ENCODE measurements around the gene KRT38.

- TF ChIP-seq, protein P1, sequence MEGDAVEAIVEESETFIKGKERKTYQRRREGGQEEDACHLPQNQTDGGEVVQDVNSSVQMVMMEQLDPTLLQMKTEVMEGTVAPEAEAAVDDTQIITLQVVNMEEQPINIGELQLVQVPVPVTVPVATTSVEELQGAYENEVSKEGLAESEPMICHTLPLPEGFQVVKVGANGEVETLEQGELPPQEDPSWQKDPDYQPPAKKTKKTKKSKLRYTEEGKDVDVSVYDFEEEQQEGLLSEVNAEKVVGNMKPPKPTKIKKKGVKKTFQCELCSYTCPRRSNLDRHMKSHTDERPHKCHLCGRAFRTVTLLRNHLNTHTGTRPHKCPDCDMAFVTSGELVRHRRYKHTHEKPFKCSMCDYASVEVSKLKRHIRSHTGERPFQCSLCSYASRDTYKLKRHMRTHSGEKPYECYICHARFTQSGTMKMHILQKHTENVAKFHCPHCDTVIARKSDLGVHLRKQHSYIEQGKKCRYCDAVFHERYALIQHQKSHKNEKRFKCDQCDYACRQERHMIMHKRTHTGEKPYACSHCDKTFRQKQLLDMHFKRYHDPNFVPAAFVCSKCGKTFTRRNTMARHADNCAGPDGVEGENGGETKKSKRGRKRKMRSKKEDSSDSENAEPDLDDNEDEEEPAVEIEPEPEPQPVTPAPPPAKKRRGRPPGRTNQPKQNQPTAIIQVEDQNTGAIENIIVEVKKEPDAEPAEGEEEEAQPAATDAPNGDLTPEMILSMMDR (IDR thresholded peaks at IDR 0.05): no peak
- TF ChIP-seq POLR2A (IDR thresholded peaks at IDR 0.05): no peak
Measured at GRCh38 chr17:41478237-41478636, 37.5 kb upstream of the KRT38 start.

Measured in tibial nerve (tissue), 3 donors.